NCI-H82 (cell line): Measurements from ENCODE around the gene LTBP4.
"Not testable (repeated sequence)": the region's sequence is repeated elsewhere in the genome, so short reads cannot be mapped to it uniquely, and the experiment has no call there.

Experiments
- DNase-seq: peaks from one replicate; lab custom pipeline; 2025; lab: John Stamatoyannopoulos, UW

The LTBP4 gene

GRCh38 chr19:40575326-40575725 is 25.8 kb upstream of the LTBP4 start:
- peak; percentile 52 for DNase-seq

GRCh38 chr19:40576151-40576584 is 25.0 kb upstream of the LTBP4 start:
- DNase-seq: peak; percentile 89

- DNase-seq: peak; percentile 98
Measured at GRCh38 chr19:40576585-40577451, 24.4 kb upstream of the LTBP4 start, which contains the start of gene SHKBP1. SHKBP1 (plus strand) TSS chr19:40576873; CDS start chr19:40576900, 27 bp downstream.

- peak; percentile 89 for DNase-seq
Measured at GRCh38 chr19:40578442-40578908, 22.7 kb upstream of the LTBP4 start.

- DNase-seq: no peak
Measured at GRCh38 chr19:40580619-40581018, 20.6 kb upstream of the LTBP4 start.

- DNase-seq: no peak
Measured at GRCh38 chr19:40581531-40581930, 19.6 kb upstream of the LTBP4 start.

GRCh38 chr19:40582467-40582866 is 18.7 kb upstream of the LTBP4 start:
- DNase-seq: no peak

GRCh38 chr19:40583283-40583682 is 17.9 kb upstream of the LTBP4 start:
- no peak for DNase-seq

GRCh38 chr19:40584007-40584406 is 17.2 kb upstream of the LTBP4 start:
- DNase-seq: peak; percentile 44

- no peak for DNase-seq
Measured at GRCh38 chr19:40585241-40585981, 15.8 kb upstream of the LTBP4 start.

GRCh38 chr19:40585982-40586422 is 15.2 kb upstream of the LTBP4 start:
- no peak for DNase-seq

GRCh38 chr19:40586611-40587010 is 14.6 kb upstream of the LTBP4 start:
- DNase-seq: no peak

GRCh38 chr19:40588110-40588854 is 12.9 kb upstream of the LTBP4 start:
- no peak for DNase-seq

GRCh38 chr19:40588926-40589569 is 12.1 kb upstream of the LTBP4 start:
- DNase-seq: peak; percentile 34

- peak; percentile 32 for DNase-seq
Measured at GRCh38 chr19:40589591-40590429, 11.4 kb upstream of the LTBP4 start.

GRCh38 chr19:40590464-40591265 is 10.5 kb upstream of the LTBP4 start:
- DNase-seq: no peak

- DNase-seq: not testable (repeated sequence)
Measured at GRCh38 chr19:40591724-40592123, 9.4 kb upstream of the LTBP4 start.

GRCh38 chr19:40592170-40592569 is 9.0 kb upstream of the LTBP4 start:
- DNase-seq: peak; percentile 84

GRCh38 chr19:40594255-40594654 is 6.9 kb upstream of the LTBP4 start:
- peak; percentile 26 for DNase-seq

- DNase-seq: peak; percentile 36
Measured at GRCh38 chr19:40594657-40595091, 6.5 kb upstream of the LTBP4 start.
